HepG2 (cell line): ENCODE results near the gene ESPN. TPM values are rescaled to one million over a fixed set of nuclear protein-coding genes. Genes with fewer than 3 reads are reported as not detected.

Experiments
- AGO1 ChIP-seq: fragments of 200-400 bp; formaldehyde crosslinking; IDR thresholded peaks from 2 replicates; pipeline ENCODE4 v1.6.1; 2017; ENCODE audit warnings: mild to moderate bottlenecking, low read depth, low read length, moderate library complexity; ENCODE audit not compliant: poor library complexity, severe bottlenecking
- AGO2 ChIP-seq: fragments of 200-400 bp; formaldehyde crosslinking; optimal IDR thresholded peaks from 2 replicates; pipeline ENCODE3; 2017; ENCODE audit warnings: mild to moderate bottlenecking, low read depth, low read length, moderate library complexity
- ARID3A ChIP-seq: IDR thresholded peaks from 2 replicates; pipeline ENCODE4 v1.6.1; 2012; ENCODE audit warnings: low read depth, low read length, improper control_type of control experiment
- ARNT ChIP-seq: fragments of 450-650 bp; IDR thresholded peaks from 2 replicates; pipeline ENCODE4 v1.6.1; 2017
- BORCS8-MEF2B ChIP-seq: sonication (generic); formaldehyde crosslinking; IDR thresholded peaks from 2 replicates; pipeline ENCODE4 v1.8.0; 2022; ENCODE audit warnings: mild to moderate bottlenecking, missing genetic modification reagents
- CSRNP2 ChIP-seq: sonication (generic); formaldehyde crosslinking; conservative IDR thresholded peaks from 2 replicates; pipeline ENCODE4 v1.8.0; 2022; ENCODE audit warnings: low read depth, missing genetic modification reagents
- GABPB1 ChIP-seq: IDR thresholded peaks from 2 replicates; pipeline ENCODE4 v1.6.1; 2016; ENCODE audit warnings: mild to moderate bottlenecking, missing genetic modification reagents, moderate library complexity, missing compliant biosample characterization
- GATAD1 ChIP-seq: IDR thresholded peaks from 2 replicates; pipeline ENCODE4 v1.6.1; 2016; ENCODE audit warnings: missing genetic modification reagents, missing compliant biosample characterization
- GATAD2A ChIP-seq: IDR thresholded peaks from 2 replicates; pipeline ENCODE4 v1.6.1; 2016
- IRF1 ChIP-seq: sonication (generic); formaldehyde crosslinking; IDR thresholded peaks from 2 replicates; pipeline ENCODE4 v1.4.0; 2020; ENCODE audit warnings: low read depth, mild to moderate bottlenecking, missing genetic modification reagents
- KDM5B ChIP-seq: sonication (generic); formaldehyde crosslinking; IDR thresholded peaks from 2 replicates; pipeline ENCODE4 v1.4.0; 2020; ENCODE audit warnings: missing genetic modification reagents, mild to moderate bottlenecking, borderline replicate concordance
- MED1 ChIP-seq: sonication (generic); formaldehyde crosslinking; IDR thresholded peaks from 2 replicates; pipeline ENCODE4 v1.4.0; 2020; ENCODE audit warnings: missing genetic modification reagents
- MED13 ChIP-seq: sonication (generic); formaldehyde crosslinking; IDR thresholded peaks from 2 replicates; pipeline ENCODE4 v1.5.0; 2020; ENCODE audit warnings: missing genetic modification reagents
- NFRKB ChIP-seq: fragments of 450-650 bp; IDR thresholded peaks from 2 replicates; pipeline ENCODE4 v1.6.1; 2017
- RBM39 ChIP-seq: fragments of 200-400 bp; formaldehyde crosslinking; IDR thresholded peaks from one replicate; pipeline ENCODE4 v1.6.1; 2018; ENCODE audit warnings: antibody characterized with exemption, mild to moderate bottlenecking, low read depth, low read length; ENCODE audit not compliant: poor library complexity, severe bottlenecking
- RFXANK ChIP-seq: IDR thresholded peaks from 2 replicates; pipeline ENCODE4 v1.6.1; 2016
- SMARCC2 ChIP-seq: fragments of 450-650 bp; IDR thresholded peaks from 2 replicates; pipeline ENCODE4 v1.6.1; 2017; ENCODE audit warnings: antibody characterized with exemption, mild to moderate bottlenecking
- SMYD3 ChIP-seq: sonication (generic); formaldehyde crosslinking; IDR thresholded peaks from 2 replicates; pipeline ENCODE4 v1.8.1; 2023; ENCODE audit warnings: mild to moderate bottlenecking, missing genetic modification reagents
- ZHX1 ChIP-seq: sonication (generic); formaldehyde crosslinking; IDR thresholded peaks from 2 replicates; pipeline ENCODE4 v1.8.1; 2022; ENCODE audit warnings: low read depth, mild to moderate bottlenecking, missing genetic modification reagents
- ZNF10 ChIP-seq: sonication (generic); formaldehyde crosslinking; IDR thresholded peaks from 2 replicates; pipeline ENCODE4 v1.4.0; 2020; ENCODE audit warnings: mild to moderate bottlenecking, low read depth, missing genetic modification reagents, borderline replicate concordance
- ZNF24 ChIP-seq: fragments of 450-650 bp; IDR thresholded peaks from 2 replicates; pipeline ENCODE4 v1.6.1; 2017; ENCODE audit warnings: antibody characterized with exemption, mild to moderate bottlenecking
- ZNF251 ChIP-seq: sonication (generic); formaldehyde crosslinking; IDR thresholded peaks from 2 replicates; pipeline ENCODE4 v1.9.0; 2021; ENCODE audit warnings: mild to moderate bottlenecking, missing genetic modification reagents
- ZNF331 ChIP-seq: sonication (generic); formaldehyde crosslinking; IDR thresholded peaks from 2 replicates; pipeline ENCODE4 v1.4.0; 2020; ENCODE audit warnings: missing genetic modification reagents
- polyA plus RNA-seq, 8 experiments: library from polyadenylated mRNA; depleted of rRNA in 3 of 8; stranded (reverse) in 7 of 8; unstranded in 1 of 8; fragments of >200 nt; fragmentation: Illumina TruSeq in 4 of 8; extraction: Trizol in 4 of 8; gene quantifications; 2 replicates each; pipeline versions ENCODE4 v1.2.1 to v1.2.3, GENCODE V29; 2011 to 2016; ENCODE audit warnings: low read depth in 4 of 8, missing spikeins in 1 of 8, mixed read lengths in 1 of 8; ENCODE audit not compliant: insufficient read depth in 1 of 8
- total RNA-seq, 5 experiments: library from RNA; depleted of rRNA; stranded (reverse); fragments of >200 nt; fragmentation: Illumina TruSeq; extraction: Trizol; gene quantifications; 2 replicates each; pipeline ENCODE4 v1.2.3, GENCODE V29; 2016; ENCODE audit warnings: low read depth in 1 of 5
- TF ChIP-seq, protein P1 (sequence below): sonication (generic); formaldehyde crosslinking; IDR thresholded peaks from 2 replicates; pipeline ENCODE4 v1.9.0; 2021; ENCODE audit warnings: missing genetic modification reagents, borderline replicate concordance
- TF ChIP-seq, protein P2 (sequence below): sonication (generic); formaldehyde crosslinking; IDR thresholded peaks from 2 replicates; pipeline ENCODE4 v1.5.0; 2020; ENCODE audit warnings: mild to moderate bottlenecking, low read depth, missing genetic modification reagents, borderline replicate concordance

ESPN gene
- total and polyA plus RNA-seq, 2 of the 13 experiments (the other 11 are each of a cell fraction or from before 2014, with no cell fraction given): 48.6 to 54.2 TPM

DNA sequence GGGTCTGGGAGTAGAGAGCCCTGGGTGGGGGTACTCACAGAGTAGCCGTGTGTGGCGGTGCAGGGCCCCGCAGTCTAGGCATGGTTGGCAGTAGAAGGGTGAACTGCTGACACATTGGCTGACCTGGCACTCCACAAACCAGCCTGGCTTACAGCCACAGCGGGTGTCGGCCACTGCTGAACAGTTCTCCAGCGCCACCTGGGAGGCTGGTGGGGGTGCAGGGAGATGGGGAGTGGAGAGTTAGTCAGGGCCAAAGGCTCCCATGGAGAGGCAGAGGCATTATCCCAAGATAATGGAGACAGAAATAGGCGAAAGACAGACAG lies 39.9 kb downstream of the ESPN start (continued):
- TF ChIP-seq BORCS8-MEF2B (CRISPR knock-in tag): no peak
- no peak for TF ChIP-seq ARNT
- no peak for TF ChIP-seq SMARCC2
- 0 out of 2 replicates have a peak, but pooled peaks have one; percentile 10 for TF ChIP-seq MED1
- TF ChIP-seq ZNF331: no peak
- TF ChIP-seq MED13 (CRISPR knock-in tag): no peak
- no peak for TF ChIP-seq GABPB1 (CRISPR knock-in tag)
- TF ChIP-seq ZNF24: no peak
- no peak for TF ChIP-seq RBM39
- TF ChIP-seq AGO2: peak; percentile 41
- TF ChIP-seq ARID3A: no peak
- peak; percentile 43; the same call in 1 of the 2 replicates for TF ChIP-seq GATAD2A
- TF ChIP-seq IRF1 (CRISPR knock-in tag): no peak
- TF ChIP-seq ZHX1 (CRISPR knock-in tag): no peak
- no peak for TF ChIP-seq NFRKB
- TF ChIP-seq AGO1: peak; percentile 96
- no peak for TF ChIP-seq CSRNP2
- no peak for TF ChIP-seq SMYD3 (CRISPR knock-in tag)
- TF ChIP-seq, protein P1, sequence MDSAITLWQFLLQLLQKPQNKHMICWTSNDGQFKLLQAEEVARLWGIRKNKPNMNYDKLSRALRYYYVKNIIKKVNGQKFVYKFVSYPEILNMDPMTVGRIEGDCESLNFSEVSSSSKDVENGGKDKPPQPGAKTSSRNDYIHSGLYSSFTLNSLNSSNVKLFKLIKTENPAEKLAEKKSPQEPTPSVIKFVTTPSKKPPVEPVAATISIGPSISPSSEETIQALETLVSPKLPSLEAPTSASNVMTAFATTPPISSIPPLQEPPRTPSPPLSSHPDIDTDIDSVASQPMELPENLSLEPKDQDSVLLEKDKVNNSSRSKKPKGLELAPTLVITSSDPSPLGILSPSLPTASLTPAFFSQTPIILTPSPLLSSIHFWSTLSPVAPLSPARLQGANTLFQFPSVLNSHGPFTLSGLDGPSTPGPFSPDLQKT (CRISPR knock-in tag): no peak
- TF ChIP-seq, protein P2, sequence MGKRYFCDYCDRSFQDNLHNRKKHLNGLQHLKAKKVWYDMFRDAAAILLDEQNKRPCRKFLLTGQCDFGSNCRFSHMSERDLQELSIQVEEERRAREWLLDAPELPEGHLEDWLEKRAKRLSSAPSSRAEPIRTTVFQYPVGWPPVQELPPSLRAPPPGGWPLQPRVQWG (CRISPR knock-in tag): no peak
- TF ChIP-seq ZNF251 (CRISPR knock-in tag): no peak
- no peak for TF ChIP-seq RFXANK
- TF ChIP-seq ZNF10 (CRISPR knock-in tag): no peak
- TF ChIP-seq KDM5B (CRISPR knock-in tag): peak; percentile 45; the same call in 1 of the 2 replicates
- TF ChIP-seq GATAD1: no peak
